Measurements from ENCODE around the gene PIGV.

DNA sequence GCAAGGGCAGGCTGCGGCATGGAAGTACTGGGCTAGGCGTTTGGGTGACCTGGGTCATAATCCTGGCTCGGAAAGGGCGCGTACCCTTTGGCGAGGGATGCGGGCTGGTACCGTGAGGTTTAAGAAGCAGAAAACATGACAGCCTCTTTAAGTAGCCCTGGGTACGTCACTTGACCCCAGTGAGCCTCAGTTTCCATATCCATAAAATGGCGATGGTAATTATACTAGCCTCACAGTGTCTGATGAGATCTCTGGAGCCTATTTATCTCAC lies 700 bp downstream of the PIGV start:
- TF ChIP-seq, protein P1, sequence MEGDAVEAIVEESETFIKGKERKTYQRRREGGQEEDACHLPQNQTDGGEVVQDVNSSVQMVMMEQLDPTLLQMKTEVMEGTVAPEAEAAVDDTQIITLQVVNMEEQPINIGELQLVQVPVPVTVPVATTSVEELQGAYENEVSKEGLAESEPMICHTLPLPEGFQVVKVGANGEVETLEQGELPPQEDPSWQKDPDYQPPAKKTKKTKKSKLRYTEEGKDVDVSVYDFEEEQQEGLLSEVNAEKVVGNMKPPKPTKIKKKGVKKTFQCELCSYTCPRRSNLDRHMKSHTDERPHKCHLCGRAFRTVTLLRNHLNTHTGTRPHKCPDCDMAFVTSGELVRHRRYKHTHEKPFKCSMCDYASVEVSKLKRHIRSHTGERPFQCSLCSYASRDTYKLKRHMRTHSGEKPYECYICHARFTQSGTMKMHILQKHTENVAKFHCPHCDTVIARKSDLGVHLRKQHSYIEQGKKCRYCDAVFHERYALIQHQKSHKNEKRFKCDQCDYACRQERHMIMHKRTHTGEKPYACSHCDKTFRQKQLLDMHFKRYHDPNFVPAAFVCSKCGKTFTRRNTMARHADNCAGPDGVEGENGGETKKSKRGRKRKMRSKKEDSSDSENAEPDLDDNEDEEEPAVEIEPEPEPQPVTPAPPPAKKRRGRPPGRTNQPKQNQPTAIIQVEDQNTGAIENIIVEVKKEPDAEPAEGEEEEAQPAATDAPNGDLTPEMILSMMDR (IDR thresholded peaks at IDR 0.05; ENCODE audit: insufficient read depth, low read length, poor library complexity, severe bottlenecking) = no peak
- TF ChIP-seq EZH2phosphoT487 (conservative IDR thresholded peaks at IDR 0.05; ENCODE audit: low read length) = no peak
